ENCODE data around the gene PCGF5. TPM values are rescaled to one million over a fixed set of nuclear protein-coding genes. Genes with fewer than 3 reads are reported as not detected.

The PCGF5 gene
- total and polyA plus RNA-seq, 8 donors, result 19.7 to 47.2 (median 21.4) TPM

GRCh38 chr10:91194497-91195179 lies 25.8 kb upstream of the PCGF5 start:
- intact Hi-C loops (cut with DNase I), result no loop called here

GRCh38 chr10:91196268-91197048 lies 24.0 kb upstream of the PCGF5 start:
- intact Hi-C loops (cut with DNase I), result no loop called here
- Histone ChIP-seq H3K27me3 (no peaks in the 10 kb centered on the region), H3K4me3 (no peak overlapping the region), H3K36me3 (no peaks in the 10 kb centered on the region), H3K27ac (no peak overlapping the region), H3K4me1 (peaks cover 6 to 27% of the 10 kb centered on the region in 2 donors), H3K9me3 (no peaks in the 10 kb centered on the region)
- no peak for TF ChIP-seq CTCF (IDR thresholded peaks at IDR 0.05)
- no peak for DNase-seq
- no peak for ATAC-seq

More at GRCh38 chr10:91194497-91195179, 25.8 kb upstream of the PCGF5 start:
- peak; percentile 14 for ATAC-seq
- no peak overlapping the region for H3K27ac ChIP-seq
- no peak for TF ChIP-seq CTCF (IDR thresholded peaks at IDR 0.05)
- H3K4me1 ChIP-seq, result peaks cover 3 to 21% of the 10 kb centered on the region in 2 donors
- no peak overlapping the region for H3K4me3 ChIP-seq
- H3K9me3 ChIP-seq, result no peaks in the 10 kb centered on the region
- H3K27me3 ChIP-seq, result no peaks in the 10 kb centered on the region
- H3K36me3 ChIP-seq, result no peaks in the 10 kb centered on the region
- no peak for DNase-seq

- intact Hi-C loops (cut with DNase I), result no loop called here
- DNase-seq (peak in 2 of 4 donors; percentile 22 to 30), ATAC-seq (peak; percentile 46)
Measured at GRCh38 chr10:91197127-91197526, 23.3 kb upstream of the PCGF5 start.

GRCh38 chr10:91198781-91199180 lies 21.7 kb upstream of the PCGF5 start:
- intact Hi-C loops (cut with DNase I), result no loop called here
- Histone ChIP-seq H3K9me3 (no peaks in the 10 kb centered on the region), H3K27me3 (no peaks in the 10 kb centered on the region), H3K27ac (peak overlapping the region; percentile 61 to 74), H3K4me1 (peaks cover 9 to 30% of the 10 kb centered on the region in 2 donors), H3K36me3 (no peaks in the 10 kb centered on the region), H3K4me3 (no peak overlapping the region)
- DNase-seq (peak in 2 of 4 donors; percentile 39 to 66), ATAC-seq (peak; percentile 74)
- TF ChIP-seq CTCF (IDR thresholded peaks at IDR 0.05), result no peak

More at GRCh38 chr10:91197127-91197526, 23.3 kb upstream of the PCGF5 start:
- no peak overlapping the region for H3K4me3 ChIP-seq
- H3K36me3 ChIP-seq, result no peaks in the 10 kb centered on the region
- H3K27ac ChIP-seq, result peak overlapping the region; percentile 16 to 49
- H3K4me1 ChIP-seq, result peaks cover 9 to 30% of the 10 kb centered on the region in 2 donors
- no peaks in the 10 kb centered on the region for H3K27me3 ChIP-seq
- TF ChIP-seq CTCF (IDR thresholded peaks at IDR 0.05), result no peak
- H3K9me3 ChIP-seq, result no peaks in the 10 kb centered on the region

Measured in left lung (tissue), 10 donors.